NCI-H2196 treated with DMSO at 0.1 percent for 48 hours (cell line): ENCODE data around the gene GPR21.

Source experiments
- DNase-seq: peaks from one replicate; lab custom pipeline; 2025; ENCODE audit not compliant: unreplicated experiment; lab: John Stamatoyannopoulos, UW

Gene GPR21

GRCh38 chr9:123033864-123034601 is 566 bp downstream of the GPR21 start:
- no peak for DNase-seq

- DNase-seq: no peak
Measured at GRCh38 chr9:123034881-123035510, 1.5 kb downstream of the GPR21 start.

DNA sequence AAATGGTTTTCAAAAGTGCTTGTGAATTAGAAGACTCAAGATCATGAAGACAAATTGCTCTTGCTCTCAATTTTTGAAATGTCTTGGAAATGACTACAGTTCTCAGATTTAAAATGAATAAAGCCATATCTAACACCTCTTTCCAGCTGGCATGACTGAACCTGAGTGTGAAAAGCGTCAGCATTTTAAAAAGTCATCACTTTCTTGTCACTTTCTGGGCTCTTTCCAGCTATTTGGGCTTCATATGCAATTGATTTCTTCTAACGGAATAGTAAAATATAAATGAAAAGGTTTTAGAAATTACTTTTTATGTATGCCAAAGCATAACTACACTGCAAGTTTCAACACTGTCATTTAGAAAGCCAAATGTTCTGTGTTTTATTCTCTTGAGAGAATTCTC is 2.3 kb downstream of the GPR21 start:
- no peak for DNase-seq

GRCh38 chr9:123036893-123037545 is 3.6 kb downstream of the GPR21 start:
- no peak for DNase-seq

DNA sequence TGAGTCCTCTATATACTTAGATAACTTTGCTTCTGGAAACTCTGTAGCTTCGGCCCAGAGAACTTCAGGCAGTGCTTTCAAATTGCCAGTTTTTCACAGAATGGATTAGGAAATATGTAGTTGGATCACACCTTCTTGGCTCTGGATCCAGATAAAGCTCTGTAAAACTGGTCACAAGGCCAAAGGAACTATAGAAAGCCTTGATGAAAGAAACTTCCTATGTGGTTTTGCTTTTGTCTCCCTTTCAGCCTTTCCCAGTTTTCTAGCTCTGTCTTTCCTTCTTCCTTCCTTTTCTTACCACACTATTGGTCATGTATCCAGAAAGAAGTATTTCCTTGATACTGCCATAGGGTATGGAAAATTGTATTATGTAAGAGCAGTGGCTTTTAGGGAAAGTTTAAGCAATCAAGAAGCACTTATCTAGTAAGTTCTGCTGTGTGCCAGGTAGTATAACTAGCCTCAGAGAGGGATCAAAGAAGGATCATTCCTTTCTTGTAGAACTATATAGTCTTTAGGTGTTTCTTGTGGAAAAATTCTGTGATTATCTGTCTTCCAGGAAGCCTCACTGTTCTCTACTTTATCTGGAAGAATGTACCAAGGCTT is 6.3 kb downstream of the GPR21 start:
- DNase-seq: no peak

DNA sequence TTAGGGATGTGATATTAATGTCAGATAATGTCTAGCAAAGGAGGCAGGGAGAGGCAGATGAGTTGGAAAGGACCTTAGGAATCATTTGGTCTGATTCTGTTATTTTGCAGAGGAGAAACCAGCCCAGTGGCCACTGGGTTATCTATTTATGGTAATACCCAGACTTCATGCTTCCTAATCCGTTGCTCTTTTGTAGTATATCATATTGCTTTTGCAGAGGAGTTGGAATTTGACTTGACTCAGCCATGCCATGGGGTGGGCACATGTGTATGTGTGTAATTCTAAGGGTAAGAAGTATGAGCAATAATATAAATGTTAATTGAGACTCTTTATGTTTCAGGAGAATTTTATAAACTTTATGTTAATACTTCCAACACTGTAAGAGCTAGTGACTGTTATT is 7.3 kb downstream of the GPR21 start:
- DNase-seq: no peak

DNA sequence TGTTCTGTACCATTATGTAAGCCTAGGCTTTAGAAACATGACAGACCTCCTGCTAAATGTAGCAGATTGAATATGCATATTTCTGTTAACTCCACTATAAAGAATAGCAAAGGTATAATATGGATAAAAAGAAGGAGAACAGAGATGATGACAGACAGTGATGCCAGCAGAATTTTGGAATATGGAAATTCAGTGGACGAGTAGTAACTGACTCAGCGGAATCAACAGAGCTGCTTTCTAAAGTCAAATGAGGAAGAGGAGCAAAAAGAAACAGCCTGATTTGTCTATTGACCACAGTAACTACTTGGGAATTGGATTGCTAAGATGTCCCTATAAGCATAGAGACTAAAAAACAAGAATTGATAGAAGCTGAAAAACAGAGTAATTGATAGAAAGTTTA is 8.0 kb downstream of the GPR21 start:
- no peak for DNase-seq

- no peak for DNase-seq
Measured at GRCh38 chr9:123043081-123043939, 9.8 kb downstream of the GPR21 start.

- no peak for DNase-seq
Measured at GRCh38 chr9:123044586-123044985, 11.1 kb downstream of the GPR21 start.

- DNase-seq: no peak
Measured at GRCh38 chr9:123046406-123047195, 13.1 kb downstream of the GPR21 start.

- DNase-seq: no peak
Measured at GRCh38 chr9:123048748-123049147, 15.3 kb downstream of the GPR21 start.

GRCh38 chr9:123049589-123050222 is 16.2 kb downstream of the GPR21 start:
- DNase-seq: no peak

GRCh38 chr9:123053046-123053445 is 19.6 kb downstream of the GPR21 start:
- DNase-seq: no peak

- no peak for DNase-seq
Measured at GRCh38 chr9:123053711-123054110, 20.2 kb downstream of the GPR21 start.

- DNase-seq: no peak
Measured at GRCh38 chr9:123058834-123059233, 25.4 kb downstream of the GPR21 start.

GRCh38 chr9:123059472-123060220 is 26.2 kb downstream of the GPR21 start:
- DNase-seq: no peak

DNA sequence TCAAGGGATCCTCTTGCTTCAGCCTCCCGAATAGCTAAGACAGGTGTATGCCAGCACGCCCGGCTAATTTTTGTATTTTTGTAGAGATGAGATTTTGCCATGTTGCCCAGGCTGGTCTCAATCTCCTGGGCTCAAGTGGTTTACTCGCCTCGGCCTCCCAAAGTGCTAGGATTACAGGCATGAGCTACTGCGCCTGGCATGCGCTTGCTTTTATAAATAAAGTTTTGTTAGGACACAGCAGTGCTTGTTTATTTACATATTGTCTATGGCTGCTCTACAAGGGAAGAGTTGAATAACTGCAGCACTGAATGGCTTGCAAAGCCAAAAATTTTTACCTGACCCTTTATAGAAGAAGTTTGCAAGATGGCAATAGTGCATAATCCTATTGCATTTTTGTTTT is 27.7 kb downstream of the GPR21 start:
- no peak for DNase-seq

GRCh38 chr9:123062351-123063176 is 29.1 kb downstream of the GPR21 start:
- no peak for DNase-seq
